LNCaP clone FGC (cell line): Measurements from ENCODE around the gene SLC25A34.

Experiments used
- DNase-seq: peaks from one replicate; pipeline ENCODE4 v3.0.0-alpha.2; 2011; ENCODE audit warnings: low read depth
- H3K4me3 ChIP-seq: 2 replicates; pipeline ENCODE4 v1.5.1; 2011; ENCODE audit warnings: mild to moderate bottlenecking, low read depth, low read length, control low read depth
- CTCF ChIP-seq: IDR thresholded peaks from 2 replicates; pipeline ENCODE4 v1.5.1; 2012; ENCODE audit warnings: mild to moderate bottlenecking; ENCODE audit not compliant: control insufficient read depth, insufficient read depth; ENCODE audit errors: extremely low read depth

The SLC25A34 gene

GRCh38 chr1:15737324-15738319 is 1.6 kb downstream of the SLC25A34 start:
- H3K4me3 ChIP-seq = no peak overlapping the region
- no peak for TF ChIP-seq CTCF
- no peak for DNase-seq

- no peak for TF ChIP-seq CTCF
- no peak overlapping the region for H3K4me3 ChIP-seq
- DNase-seq = no peak
Observed at GRCh38 chr1:15738416-15739113, 2.5 kb downstream of the SLC25A34 start.

- TF ChIP-seq CTCF = no peak
- no peak for DNase-seq
- H3K4me3 ChIP-seq = no peak overlapping the region
Observed at GRCh38 chr1:15739259-15739658, 3.2 kb downstream of the SLC25A34 start.

GRCh38 chr1:15739745-15740144 is 3.7 kb downstream of the SLC25A34 start:
- DNase-seq = no peak
- no peak for TF ChIP-seq CTCF

GRCh38 chr1:15740924-15741850 is 5.1 kb downstream of the SLC25A34 start:
- peak; percentile 93 for TF ChIP-seq CTCF
- H3K4me3 ChIP-seq = no peak overlapping the region
- peak; percentile 15 for DNase-seq

More at GRCh38 chr1:15739745-15740144, 3.7 kb downstream of the SLC25A34 start:
- H3K4me3 ChIP-seq = no peak overlapping the region

- no peak for TF ChIP-seq CTCF
- DNase-seq = no peak
- no peak within 1 kb of the TSS for H3K4me3 ChIP-seq
Observed at GRCh38 chr1:15742339-15742801, 6.3 kb downstream of the SLC25A34 start, which contains the start of gene TMEM82. TSS of gene TMEM82 (plus strand) at chr1:15742499. CDS start at chr1:15742560, 61 bp downstream.
